Measurements from ENCODE around the gene ZNF75A.

DNA sequence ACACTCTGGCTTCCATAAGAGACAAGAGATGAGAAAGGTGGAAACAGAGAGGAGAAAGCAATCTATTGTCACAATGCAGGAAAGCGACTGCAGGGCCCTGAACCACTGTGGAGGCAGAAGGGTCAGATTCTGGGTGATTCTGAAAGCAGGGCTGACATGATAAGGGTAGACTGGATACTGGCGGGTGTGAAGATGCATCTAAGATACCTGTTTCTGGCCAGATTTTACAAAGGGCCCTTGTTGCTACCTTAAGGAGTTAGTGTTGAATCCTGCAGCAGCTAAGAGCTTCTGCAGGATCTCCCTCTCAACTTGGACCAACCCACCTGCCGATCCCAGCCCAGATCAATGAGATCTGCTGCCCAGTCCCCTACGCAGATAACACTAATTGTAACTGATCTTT lies 42.8 kb upstream of the ZNF75A start:
- TF ChIP-seq, protein P1, sequence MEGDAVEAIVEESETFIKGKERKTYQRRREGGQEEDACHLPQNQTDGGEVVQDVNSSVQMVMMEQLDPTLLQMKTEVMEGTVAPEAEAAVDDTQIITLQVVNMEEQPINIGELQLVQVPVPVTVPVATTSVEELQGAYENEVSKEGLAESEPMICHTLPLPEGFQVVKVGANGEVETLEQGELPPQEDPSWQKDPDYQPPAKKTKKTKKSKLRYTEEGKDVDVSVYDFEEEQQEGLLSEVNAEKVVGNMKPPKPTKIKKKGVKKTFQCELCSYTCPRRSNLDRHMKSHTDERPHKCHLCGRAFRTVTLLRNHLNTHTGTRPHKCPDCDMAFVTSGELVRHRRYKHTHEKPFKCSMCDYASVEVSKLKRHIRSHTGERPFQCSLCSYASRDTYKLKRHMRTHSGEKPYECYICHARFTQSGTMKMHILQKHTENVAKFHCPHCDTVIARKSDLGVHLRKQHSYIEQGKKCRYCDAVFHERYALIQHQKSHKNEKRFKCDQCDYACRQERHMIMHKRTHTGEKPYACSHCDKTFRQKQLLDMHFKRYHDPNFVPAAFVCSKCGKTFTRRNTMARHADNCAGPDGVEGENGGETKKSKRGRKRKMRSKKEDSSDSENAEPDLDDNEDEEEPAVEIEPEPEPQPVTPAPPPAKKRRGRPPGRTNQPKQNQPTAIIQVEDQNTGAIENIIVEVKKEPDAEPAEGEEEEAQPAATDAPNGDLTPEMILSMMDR (optimal IDR thresholded peaks at IDR 0.05 in 1 of 3, IDR thresholded peaks at IDR 0.05 in 1 of 3, conservative IDR thresholded peaks at IDR 0.05 in 1 of 3; ENCODE audit: extremely low read depth in 1 of 3, insufficient read depth in 2 of 3, low read length in 3 of 3): no peak
- no peak for TF ChIP-seq EZH2 (IDR thresholded peaks at IDR 0.05; ENCODE audit: low read length)

Data from keratinocyte (primary cell).